ENCODE data around the gene SERF1B.
"Not testable (repeated sequence)": the region's sequence is repeated elsewhere in the genome, so short reads cannot be mapped to it uniquely, and the experiment has no call there.

DNA sequence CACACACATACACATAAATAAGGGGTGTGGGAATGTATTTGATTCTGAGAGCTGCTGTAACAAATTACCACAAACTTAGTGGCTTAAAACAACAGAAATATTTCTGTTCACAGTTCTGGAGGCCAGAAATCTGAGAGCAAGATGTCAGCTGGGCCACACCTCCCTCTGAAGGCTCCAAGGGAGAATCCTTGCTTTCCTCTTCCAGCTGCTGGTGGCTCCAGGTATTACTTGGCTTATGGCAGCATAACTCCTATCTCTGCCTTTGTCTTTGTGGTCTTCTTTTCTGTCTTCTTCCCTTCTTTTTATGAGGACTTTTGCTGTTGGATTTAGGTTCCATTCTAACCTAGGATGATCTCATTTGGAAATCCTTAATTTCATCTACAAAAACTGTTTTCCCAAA is 16.4 kb downstream of the SERF1B start:
- TF ChIP-seq, protein P1, sequence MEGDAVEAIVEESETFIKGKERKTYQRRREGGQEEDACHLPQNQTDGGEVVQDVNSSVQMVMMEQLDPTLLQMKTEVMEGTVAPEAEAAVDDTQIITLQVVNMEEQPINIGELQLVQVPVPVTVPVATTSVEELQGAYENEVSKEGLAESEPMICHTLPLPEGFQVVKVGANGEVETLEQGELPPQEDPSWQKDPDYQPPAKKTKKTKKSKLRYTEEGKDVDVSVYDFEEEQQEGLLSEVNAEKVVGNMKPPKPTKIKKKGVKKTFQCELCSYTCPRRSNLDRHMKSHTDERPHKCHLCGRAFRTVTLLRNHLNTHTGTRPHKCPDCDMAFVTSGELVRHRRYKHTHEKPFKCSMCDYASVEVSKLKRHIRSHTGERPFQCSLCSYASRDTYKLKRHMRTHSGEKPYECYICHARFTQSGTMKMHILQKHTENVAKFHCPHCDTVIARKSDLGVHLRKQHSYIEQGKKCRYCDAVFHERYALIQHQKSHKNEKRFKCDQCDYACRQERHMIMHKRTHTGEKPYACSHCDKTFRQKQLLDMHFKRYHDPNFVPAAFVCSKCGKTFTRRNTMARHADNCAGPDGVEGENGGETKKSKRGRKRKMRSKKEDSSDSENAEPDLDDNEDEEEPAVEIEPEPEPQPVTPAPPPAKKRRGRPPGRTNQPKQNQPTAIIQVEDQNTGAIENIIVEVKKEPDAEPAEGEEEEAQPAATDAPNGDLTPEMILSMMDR (IDR thresholded peaks at IDR 0.05), result not testable (repeated sequence)
- not testable (repeated sequence) for TF ChIP-seq POLR2AphosphoS5 (IDR thresholded peaks at IDR 0.05)
